Measurements from ENCODE around the gene KRT7.

Gene KRT7

DNA sequence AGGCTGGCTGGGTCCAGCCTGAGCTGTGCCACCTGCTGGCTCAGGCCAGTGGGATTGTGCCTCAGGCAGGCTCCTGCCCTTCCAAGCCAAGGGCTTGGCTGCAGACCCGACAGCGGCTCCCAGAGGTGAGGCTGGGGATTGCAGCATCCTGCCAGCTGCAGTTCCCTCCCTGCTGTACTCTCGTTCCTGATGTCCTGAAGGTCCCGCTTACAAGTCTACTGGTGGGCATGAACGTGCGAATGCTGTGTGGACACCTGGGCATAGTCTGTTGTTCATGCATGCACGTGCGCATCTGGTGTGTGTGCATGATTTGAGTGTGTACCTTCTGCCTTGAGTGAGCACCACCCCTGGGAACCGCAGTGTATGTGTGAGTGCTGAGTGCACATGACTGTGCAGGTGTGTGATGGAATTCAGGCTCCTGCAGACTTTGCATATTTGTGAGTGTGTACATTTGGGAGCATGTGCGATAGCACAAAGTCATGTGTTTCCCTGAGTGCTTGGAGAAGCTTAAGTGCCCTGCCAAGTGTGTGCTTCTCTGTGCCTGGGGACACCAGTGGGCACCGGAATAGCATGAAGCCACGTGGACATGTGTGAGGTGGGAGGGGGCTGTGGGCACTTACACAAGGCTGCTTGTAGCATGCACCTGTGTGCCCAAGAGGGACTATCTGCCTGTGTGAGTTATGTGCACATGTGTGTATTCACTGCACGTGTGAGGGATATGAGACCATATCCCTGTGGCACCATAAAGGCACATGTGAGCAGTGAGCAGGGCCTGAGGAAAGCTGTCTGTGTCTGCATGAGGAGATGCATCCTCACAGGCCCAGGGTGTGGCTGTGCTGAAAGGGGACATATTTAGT is 19.3 kb upstream of the KRT7 start:
- DNase-seq (ENCODE audit: low read depth, low spot score) = no peak
- H3K27ac ChIP-seq = no peak overlapping the region
- no peak for TF ChIP-seq POLR2AphosphoS5 (IDR thresholded peaks at IDR 0.05; ENCODE audit: borderline replicate concordance, low read depth, low read length)
- no peak for TF ChIP-seq FOXP2 (optimal IDR thresholded peaks at IDR 0.05; ENCODE audit: control extremely low read depth, extremely low read length, insufficient read depth)
- no peak for TF ChIP-seq EZH2 (IDR thresholded peaks at IDR 0.05)

DNA sequence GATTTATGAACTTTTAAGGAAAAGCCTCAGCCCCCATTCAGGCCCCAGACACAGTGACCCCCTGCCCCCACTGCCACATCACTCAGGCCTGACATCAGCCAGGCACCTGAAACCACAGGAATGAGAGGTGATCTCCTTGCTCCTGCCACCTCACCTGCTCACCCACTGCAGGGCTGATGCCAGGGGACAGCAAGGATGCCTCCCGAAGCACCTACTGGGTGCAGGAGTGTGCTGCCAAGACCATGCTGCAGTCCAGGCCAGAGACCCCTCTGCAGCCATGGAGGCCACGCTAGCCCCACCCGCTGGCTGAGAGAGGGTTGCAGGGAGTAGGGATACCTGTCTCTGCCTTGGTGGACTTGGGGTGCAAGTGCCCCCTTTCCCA is 18.6 kb upstream of the KRT7 start:
- DNase-seq (ENCODE audit: low read depth, low spot score) = no peak

More for the DNA sequence above, 19.3 kb upstream of the KRT7 start:
- Histone ChIP-seq H3K9me3 (ENCODE audit: low read depth, low read length) (no peaks in the 10 kb centered on the region), H3K36me3 (ENCODE audit: insufficient read depth, low read length) (no peaks in the 10 kb centered on the region), H3K4me3 (no peak overlapping the region), H3K9ac (ENCODE audit: insufficient read length) (no peak overlapping the region)

DNA sequence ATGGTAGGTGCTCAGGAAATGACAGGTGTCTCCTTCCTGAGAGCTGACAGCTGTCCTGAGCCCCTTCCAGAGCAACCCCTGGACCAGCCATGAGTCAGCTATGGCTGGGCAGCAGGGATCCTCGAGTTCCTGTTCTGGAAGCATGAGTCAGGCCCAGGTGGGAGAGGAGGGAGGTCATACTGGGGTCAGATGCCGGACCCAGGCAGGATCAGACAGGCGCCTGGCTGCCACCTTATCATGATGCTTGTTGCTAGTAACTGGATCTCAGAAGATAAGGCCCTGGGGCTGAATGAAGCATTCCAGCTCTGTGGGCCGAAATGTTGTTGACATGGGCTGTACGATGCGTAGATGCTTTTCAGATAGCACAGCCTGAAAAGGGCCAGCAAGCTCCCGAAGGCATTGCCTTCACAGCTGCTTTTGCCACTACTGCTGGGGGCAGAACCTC is 17.4 kb upstream of the KRT7 start:
- DNase-seq (ENCODE audit: low read depth, low spot score) = no peak
- H3K9ac ChIP-seq (ENCODE audit: insufficient read length) = no peak overlapping the region
- no peak overlapping the region for H3K4me3 ChIP-seq
- no peaks in the 10 kb centered on the region for H3K9me3 ChIP-seq (ENCODE audit: low read depth, low read length)
- H3K36me3 ChIP-seq (ENCODE audit: insufficient read depth, low read length) = no peaks in the 10 kb centered on the region
- no peak overlapping the region for H3K27ac ChIP-seq
- no peak for TF ChIP-seq POLR2AphosphoS5 (IDR thresholded peaks at IDR 0.05; ENCODE audit: borderline replicate concordance, low read depth, low read length)
- no peak for TF ChIP-seq FOXP2 (optimal IDR thresholded peaks at IDR 0.05; ENCODE audit: control extremely low read depth, extremely low read length, insufficient read depth)
- no peak for TF ChIP-seq EZH2 (IDR thresholded peaks at IDR 0.05)

More for the DNA sequence above, 18.6 kb upstream of the KRT7 start:
- TF ChIP-seq POLR2AphosphoS5 (IDR thresholded peaks at IDR 0.05; ENCODE audit: borderline replicate concordance, low read depth, low read length) (no peak), EZH2 (IDR thresholded peaks at IDR 0.05) (no peak), FOXP2 (optimal IDR thresholded peaks at IDR 0.05; ENCODE audit: control extremely low read depth, extremely low read length, insufficient read depth) (no peak)
- Histone ChIP-seq H3K4me3 (no peak overlapping the region), H3K27ac (no peak overlapping the region), H3K9me3 (ENCODE audit: low read depth, low read length) (no peaks in the 10 kb centered on the region), H3K9ac (ENCODE audit: insufficient read length) (no peak overlapping the region), H3K36me3 (ENCODE audit: insufficient read depth, low read length) (no peaks in the 10 kb centered on the region)

DNA sequence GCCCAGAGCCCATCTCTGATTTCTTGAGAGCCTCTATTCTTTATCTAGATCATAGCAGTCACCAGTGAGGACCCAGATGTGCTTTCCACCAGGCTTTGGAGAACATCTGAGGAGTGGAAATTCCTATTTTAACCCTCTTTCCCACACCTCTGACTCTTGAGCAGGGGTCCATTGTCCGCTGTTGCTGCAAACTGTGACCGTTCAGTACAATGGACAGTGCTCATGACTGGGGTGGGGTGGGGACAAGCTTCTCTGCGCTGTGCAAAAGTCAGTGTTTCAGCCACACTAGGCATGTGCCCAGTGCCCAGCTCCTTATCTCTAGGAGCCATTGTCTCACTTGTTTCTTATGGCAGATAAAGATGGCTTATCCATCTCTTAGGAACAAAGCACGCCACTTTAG is 16.9 kb upstream of the KRT7 start:
- H3K9me3 ChIP-seq (ENCODE audit: low read depth, low read length) = no peaks in the 10 kb centered on the region
- H3K9ac ChIP-seq (ENCODE audit: insufficient read length) = no peak overlapping the region
- no peaks in the 10 kb centered on the region for H3K36me3 ChIP-seq (ENCODE audit: insufficient read depth, low read length)
- H3K27ac ChIP-seq = no peak overlapping the region
- H3K4me3 ChIP-seq = no peak overlapping the region
- TF ChIP-seq FOXP2 (optimal IDR thresholded peaks at IDR 0.05; ENCODE audit: control extremely low read depth, extremely low read length, insufficient read depth) = no peak
- no peak for TF ChIP-seq POLR2AphosphoS5 (IDR thresholded peaks at IDR 0.05; ENCODE audit: borderline replicate concordance, low read depth, low read length)
- TF ChIP-seq EZH2 (IDR thresholded peaks at IDR 0.05) = no peak
- DNase-seq (ENCODE audit: low read depth, low spot score) = no peak

GRCh38 chr12:52216807-52217206 is 16.2 kb upstream of the KRT7 start:
- Histone ChIP-seq H3K36me3 (ENCODE audit: insufficient read depth, low read length) (no peaks in the 10 kb centered on the region), H3K27ac (no peak overlapping the region), H3K4me3 (no peak overlapping the region), H3K9me3 (ENCODE audit: low read depth, low read length) (no peaks in the 10 kb centered on the region), H3K9ac (ENCODE audit: insufficient read length) (no peak overlapping the region)
- TF ChIP-seq FOXP2 (optimal IDR thresholded peaks at IDR 0.05; ENCODE audit: control extremely low read depth, extremely low read length, insufficient read depth) = no peak
- TF ChIP-seq EZH2 (IDR thresholded peaks at IDR 0.05) = no peak
- TF ChIP-seq POLR2AphosphoS5 (IDR thresholded peaks at IDR 0.05; ENCODE audit: borderline replicate concordance, low read depth, low read length) = no peak
- DNase-seq (ENCODE audit: low read depth, low spot score) = no peak

DNA sequence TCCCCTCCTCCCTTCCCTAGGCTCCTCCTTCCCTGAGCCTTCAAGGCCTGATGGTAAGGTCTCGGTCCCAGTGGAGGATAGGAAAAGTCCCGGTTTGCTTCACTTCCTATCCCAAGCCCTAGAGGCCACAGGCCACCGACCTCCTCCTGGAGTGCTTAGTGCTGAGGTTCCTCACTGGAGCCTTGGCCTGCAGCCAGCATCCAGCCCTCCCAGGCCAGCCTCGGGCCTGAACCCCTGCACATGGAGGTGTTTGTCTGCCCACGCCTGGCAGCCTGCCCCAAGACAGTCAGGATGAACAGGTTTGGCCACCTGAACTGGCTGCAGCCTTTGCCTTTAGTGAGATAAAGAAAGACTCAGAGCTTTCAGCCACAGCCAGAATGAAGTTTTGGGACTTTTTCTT is 15.8 kb upstream of the KRT7 start:
- H3K9ac ChIP-seq (ENCODE audit: insufficient read length) = no peak overlapping the region
- H3K9me3 ChIP-seq (ENCODE audit: low read depth, low read length) = no peaks in the 10 kb centered on the region
- TF ChIP-seq POLR2AphosphoS5 (IDR thresholded peaks at IDR 0.05; ENCODE audit: borderline replicate concordance, low read depth, low read length) (no peak), FOXP2 (optimal IDR thresholded peaks at IDR 0.05; ENCODE audit: control extremely low read depth, extremely low read length, insufficient read depth) (no peak), EZH2 (IDR thresholded peaks at IDR 0.05) (no peak)
- no peak for DNase-seq (ENCODE audit: low read depth, low spot score)
- no peak overlapping the region for H3K27ac ChIP-seq
- no peaks in the 10 kb centered on the region for H3K36me3 ChIP-seq (ENCODE audit: insufficient read depth, low read length)
- no peak overlapping the region for H3K4me3 ChIP-seq

- no peaks in the 10 kb centered on the region for H3K9me3 ChIP-seq (ENCODE audit: low read depth, low read length)
- DNase-seq (ENCODE audit: low read depth, low spot score) = no peak
- no peaks in the 10 kb centered on the region for H3K36me3 ChIP-seq (ENCODE audit: insufficient read depth, low read length)
- TF ChIP-seq POLR2AphosphoS5 (IDR thresholded peaks at IDR 0.05; ENCODE audit: borderline replicate concordance, low read depth, low read length) (no peak), FOXP2 (optimal IDR thresholded peaks at IDR 0.05; ENCODE audit: control extremely low read depth, extremely low read length, insufficient read depth) (no peak), EZH2 (IDR thresholded peaks at IDR 0.05) (no peak)
- H3K27ac ChIP-seq = no peak overlapping the region
- no peak overlapping the region for H3K4me3 ChIP-seq
- no peak overlapping the region for H3K9ac ChIP-seq (ENCODE audit: insufficient read length)
These were observed 15.0 kb upstream of the KRT7 start for GRCh38 chr12:52218001-52218400.

- H3K9ac ChIP-seq (ENCODE audit: insufficient read length) = no peak overlapping the region
- TF ChIP-seq EZH2 (IDR thresholded peaks at IDR 0.05) (no peak), POLR2AphosphoS5 (IDR thresholded peaks at IDR 0.05; ENCODE audit: borderline replicate concordance, low read depth, low read length) (no peak), FOXP2 (optimal IDR thresholded peaks at IDR 0.05; ENCODE audit: control extremely low read depth, extremely low read length, insufficient read depth) (no peak)
- DNase-seq (ENCODE audit: low read depth, low spot score) = no peak
- no peaks in the 10 kb centered on the region for H3K9me3 ChIP-seq (ENCODE audit: low read depth, low read length)
- no peak overlapping the region for H3K4me3 ChIP-seq
- no peak overlapping the region for H3K27ac ChIP-seq
- no peaks in the 10 kb centered on the region for H3K36me3 ChIP-seq (ENCODE audit: insufficient read depth, low read length)
These were observed 12.6 kb upstream of the KRT7 start for GRCh38 chr12:52220477-52220876.
